GM12872 (cell line): Measurements from ENCODE around the gene TMEM238.

Experiments
- CTCF ChIP-seq: IDR thresholded peaks from 3 replicates; pipeline ENCODE4 v1.5.1; 2011; ENCODE audit warnings: low read depth, mild to moderate bottlenecking, low read length, moderate library complexity; ENCODE audit not compliant: insufficient read depth

TMEM238 gene

GRCh38 chr19:55370305-55370988 lies 13.6 kb downstream of the TMEM238 start, which contains the start of gene IL11:
IL11 (minus strand) TSS chr19:55370463; CDS start chr19:55370310, 153 bp downstream.
- no peak for TF ChIP-seq CTCF

GRCh38 chr19:55369653-55370304 lies 14.3 kb downstream of the TMEM238 start:
- TF ChIP-seq CTCF, result no peak

GRCh38 chr19:55368701-55369563 lies 15.2 kb downstream of the TMEM238 start:
- no peak for TF ChIP-seq CTCF

- TF ChIP-seq CTCF, result no peak
These were observed 16.0 kb downstream of the TMEM238 start for GRCh38 chr19:55368106-55368505.

DNA sequence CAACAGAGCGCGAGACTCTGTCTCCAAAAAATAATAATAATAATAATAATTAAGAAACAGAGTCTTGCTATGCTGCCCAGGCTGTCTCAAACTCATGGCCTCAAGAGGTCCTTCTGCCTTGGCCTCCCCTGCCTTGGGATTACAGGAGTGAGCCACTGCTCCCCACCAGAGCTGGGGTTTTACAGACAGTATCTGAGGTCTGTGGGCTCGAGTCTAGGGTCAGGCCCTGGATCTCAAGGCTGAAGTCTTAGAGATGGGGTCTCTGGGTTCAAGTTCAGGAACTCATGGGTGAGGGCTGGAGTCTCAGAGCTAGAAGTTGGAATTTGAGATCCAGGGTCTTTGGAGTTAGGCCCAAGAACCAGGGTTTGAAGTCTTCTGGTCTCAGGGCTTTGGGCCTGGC lies 17.3 kb downstream of the TMEM238 start:
- TF ChIP-seq CTCF, result no peak

DNA sequence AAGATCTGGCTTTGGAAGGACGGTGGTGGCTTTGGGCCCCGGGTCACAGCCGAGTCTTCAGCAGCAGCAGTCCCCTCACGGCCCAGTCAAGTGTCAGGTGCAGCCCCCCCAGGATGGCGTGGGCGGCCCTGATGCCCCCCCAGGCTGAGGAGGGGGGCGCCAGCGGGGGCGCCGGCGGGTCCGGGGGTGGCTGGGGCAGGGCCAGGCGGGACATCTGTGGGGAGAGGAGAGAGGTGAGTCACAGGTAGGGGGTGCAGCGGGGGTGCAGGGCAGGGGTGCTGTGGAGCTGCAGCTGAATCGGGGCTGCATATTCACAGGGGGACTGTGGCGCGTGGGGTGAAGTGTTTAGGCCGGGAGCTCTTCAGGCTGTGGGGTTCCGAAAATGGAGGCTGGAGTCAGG lies 18.1 kb downstream of the TMEM238 start:
- no peak for TF ChIP-seq CTCF

DNA sequence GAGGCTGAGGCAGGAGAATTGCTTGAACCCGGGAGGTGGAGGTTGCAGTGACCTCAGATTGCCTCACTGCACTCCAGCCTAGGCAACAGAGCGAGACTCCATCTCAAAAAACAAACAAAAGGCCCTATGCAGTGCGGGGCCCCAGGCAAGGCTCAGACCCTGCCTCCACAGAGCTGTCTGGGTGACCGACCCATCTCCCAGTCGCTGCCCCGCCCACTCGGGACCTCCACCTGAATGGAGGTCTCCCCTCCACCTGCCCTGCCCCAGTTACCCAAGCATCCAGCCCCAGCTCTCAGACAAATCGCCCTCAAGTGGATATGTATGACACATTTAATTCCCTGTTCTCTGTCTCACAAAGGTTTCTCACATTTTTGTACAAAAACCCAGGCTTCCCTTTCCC lies 18.8 kb downstream of the TMEM238 start:
- no peak for TF ChIP-seq CTCF
